ENCODE results near the gene EPB41L3.
"Not testable (repeated sequence)": the region's sequence is repeated elsewhere in the genome, so short reads cannot be mapped to it uniquely, and the experiment has no call there.

The EPB41L3 gene
- 0.61 to 1.4 reads per million in 2 experiments for total RNA-seq

GRCh38 chr18:5543773-5544389, at the start of gene EPB41L3:
EPB41L3 (minus strand) TSS chr18:5543997; CDS start chr18:5489183, 54,814 bp downstream.
- DNase-seq (ENCODE audit: low read depth), result no peak

GRCh38 chr18:5588529-5588928, 44.7 kb upstream of the EPB41L3 start:
- DNase-seq (ENCODE audit: low read depth), result no peak

GRCh38 chr18:5585653-5586052, 41.9 kb upstream of the EPB41L3 start:
- no peak for DNase-seq (ENCODE audit: low read depth)

GRCh38 chr18:5584746-5585417, 41.1 kb upstream of the EPB41L3 start:
- DNase-seq (ENCODE audit: low read depth), result no peak

GRCh38 chr18:5582849-5583681, 39.3 kb upstream of the EPB41L3 start:
- DNase-seq (ENCODE audit: low read depth), result no peak

GRCh38 chr18:5582076-5582475, 38.3 kb upstream of the EPB41L3 start:
- DNase-seq (ENCODE audit: low read depth), result no peak

GRCh38 chr18:5574843-5575242, 31.0 kb upstream of the EPB41L3 start:
- DNase-seq (ENCODE audit: low read depth), result no peak

- no peak for DNase-seq (ENCODE audit: low read depth)
Measured at GRCh38 chr18:5571666-5572065, 27.9 kb upstream of the EPB41L3 start.

GRCh38 chr18:5570613-5571012, 26.8 kb upstream of the EPB41L3 start:
- not testable (repeated sequence) for DNase-seq (ENCODE audit: low read depth)

GRCh38 chr18:5568416-5568815, 24.6 kb upstream of the EPB41L3 start:
- no peak for DNase-seq (ENCODE audit: low read depth)

- DNase-seq (ENCODE audit: low read depth), result no peak
Measured at GRCh38 chr18:5558851-5559250, 15.1 kb upstream of the EPB41L3 start.

GRCh38 chr18:5556310-5556974, 12.6 kb upstream of the EPB41L3 start:
- DNase-seq (ENCODE audit: low read depth), result no peak

GRCh38 chr18:5554629-5555028, 10.8 kb upstream of the EPB41L3 start:
- no peak for DNase-seq (ENCODE audit: low read depth)

GRCh38 chr18:5546660-5547059, 2.9 kb upstream of the EPB41L3 start:
- no peak for DNase-seq (ENCODE audit: low read depth)

GRCh38 chr18:5543036-5543680, 639 bp downstream of the EPB41L3 start:
- no peak for DNase-seq (ENCODE audit: low read depth)

- no peak for DNase-seq (ENCODE audit: low read depth)
Measured at GRCh38 chr18:5542515-5543035, 1.2 kb downstream of the EPB41L3 start.

- DNase-seq (ENCODE audit: low read depth), result no peak
Measured at GRCh38 chr18:5541644-5542043, 2.2 kb downstream of the EPB41L3 start.

- DNase-seq (ENCODE audit: low read depth), result no peak
Measured at GRCh38 chr18:5539391-5539790, 4.4 kb downstream of the EPB41L3 start.

- DNase-seq (ENCODE audit: low read depth), result no peak
Measured at GRCh38 chr18:5538544-5538943, 5.3 kb downstream of the EPB41L3 start.

- DNase-seq (ENCODE audit: low read depth), result no peak
Measured at GRCh38 chr18:5537860-5538259, 5.9 kb downstream of the EPB41L3 start.

- DNase-seq (ENCODE audit: low read depth), result no peak
Measured at GRCh38 chr18:5534845-5535244, 9.0 kb downstream of the EPB41L3 start.

- DNase-seq (ENCODE audit: low read depth), result no peak
Measured at GRCh38 chr18:5532066-5532465, 11.7 kb downstream of the EPB41L3 start.
